ENCODE results near the gene NPFFR1.

The NPFFR1 gene

DNA sequence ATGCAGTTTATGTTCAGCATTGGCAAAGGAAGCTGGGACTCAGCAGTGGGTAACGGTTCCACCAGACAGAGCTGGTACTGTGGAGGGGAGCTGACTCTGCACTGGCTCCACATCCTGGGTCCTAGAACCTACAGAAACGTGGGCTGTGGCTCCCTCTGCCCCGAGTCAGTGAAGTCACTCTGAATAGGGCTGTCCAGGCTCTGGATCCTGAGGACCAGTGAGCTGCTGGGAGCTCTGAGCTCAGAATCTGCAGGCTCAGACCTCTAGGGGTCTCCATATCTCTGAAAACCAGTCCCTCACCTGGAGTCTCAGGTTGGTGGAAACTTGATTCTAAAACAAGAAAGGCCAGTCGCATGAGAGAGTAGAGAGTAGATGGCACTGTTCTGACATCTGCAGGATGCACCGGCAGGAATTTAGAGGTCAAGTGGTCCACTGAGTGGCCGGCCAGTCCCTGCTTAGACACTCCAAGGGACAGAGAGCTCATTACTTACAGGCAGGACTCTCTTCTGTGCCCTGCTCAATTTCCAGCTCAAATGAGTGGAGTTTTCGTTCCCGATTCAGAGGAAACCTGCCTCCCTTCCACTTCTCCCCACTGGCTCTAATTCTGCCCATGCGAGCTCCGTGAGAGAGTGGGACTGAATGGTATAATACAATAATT lies 18.6 kb downstream of the NPFFR1 start:
- no peak overlapping the region for H3K18ac ChIP-seq (ENCODE audit: low read length)
- H4K91ac ChIP-seq (ENCODE audit: low read depth, low read length) = no peak overlapping the region
- no peak overlapping the region for H2AK5ac ChIP-seq (ENCODE audit: low read length)
- no peak overlapping the region for H3K14ac ChIP-seq (ENCODE audit: low read length)
- H2BK12ac ChIP-seq (ENCODE audit: low read length) = no peak overlapping the region
- DNase-seq = no peak
- no peak overlapping the region for H3K4ac ChIP-seq (ENCODE audit: low read depth, low read length)
- H2AFZ ChIP-seq (ENCODE audit: insufficient read depth, low read length, poor library complexity) = no peak overlapping the region
- no peak overlapping the region for H3K9ac ChIP-seq (ENCODE audit: low read length)
- no peaks in the 10 kb centered on the region for H3K79me2 ChIP-seq (ENCODE audit: control insufficient read depth, insufficient read depth, low read length, poor library complexity)
- no peaks in the 10 kb centered on the region for H3K36me3 ChIP-seq (ENCODE audit: control insufficient read depth in 1 of 2, insufficient read depth in 2 of 2, low read length in 2 of 2)
- no peak overlapping the region for H3K4me2 ChIP-seq (ENCODE audit: low read length)
- no peak overlapping the region for H4K12ac ChIP-seq (ENCODE audit: low read depth, low read length)
- H3K9me3 ChIP-seq (ENCODE audit: insufficient read depth, low read depth, low read length) = peaks cover 2% of the 10 kb centered on the region
- no peak overlapping the region for H2BK120ac ChIP-seq (ENCODE audit: insufficient read depth, low read length, poor library complexity)
- no peak overlapping the region for H3K23ac ChIP-seq (ENCODE audit: low read length)
- no peaks in the 10 kb centered on the region for H3K27me3 ChIP-seq (ENCODE audit: insufficient read depth, low read length)
- no peak overlapping the region for H3K27ac ChIP-seq (ENCODE audit: low read depth, low read length)
- no peaks in the 10 kb centered on the region for H3K79me1 ChIP-seq (ENCODE audit: low read length)
- WGBS (ENCODE audit: extremely low coverage, insufficient coverage, insufficient read length) = no CpG with 5 or more reads among the region's 10 CpGs
- no peaks in the 10 kb centered on the region for H3K4me1 ChIP-seq (ENCODE audit: control insufficient read depth in 1 of 2, insufficient read depth in 2 of 2, low read length in 2 of 2)
- no peak overlapping the region for H2BK5ac ChIP-seq (ENCODE audit: low read depth, low read length, poor library complexity)
- no peak overlapping the region for H4K8ac ChIP-seq (ENCODE audit: low read depth, low read length)
- H3K4me3 ChIP-seq (ENCODE audit: low read depth, low read length) = no peak overlapping the region

DNA sequence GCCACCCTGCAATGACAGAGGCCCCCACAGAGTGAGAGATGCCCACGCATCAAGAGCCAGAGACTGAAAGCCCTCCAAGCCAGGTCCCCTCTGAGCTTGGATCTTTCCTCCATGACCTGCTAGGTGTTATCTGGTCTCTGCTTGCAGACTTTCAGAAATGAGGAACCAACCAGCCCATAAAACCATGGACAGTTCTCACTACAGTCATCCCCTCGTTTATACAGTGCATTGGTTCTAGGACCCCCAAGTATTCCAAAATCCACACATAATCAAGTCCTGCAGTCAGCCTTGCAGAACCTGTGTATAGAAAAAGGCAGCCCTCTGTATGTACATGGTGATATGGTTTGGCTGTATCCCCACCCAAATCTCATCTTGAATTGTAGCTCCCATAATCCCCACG lies 23.1 kb downstream of the NPFFR1 start:
- Histone ChIP-seq H3K4me3 (ENCODE audit: low read depth, low read length) (no peak overlapping the region), H3K4ac (ENCODE audit: low read depth, low read length) (no peak overlapping the region), H3K23ac (ENCODE audit: low read length) (no peak overlapping the region), H3K9me3 (ENCODE audit: insufficient read depth, low read depth, low read length) (peaks cover 2% of the 10 kb centered on the region), H2AK5ac (ENCODE audit: low read length) (no peak overlapping the region), H4K12ac (ENCODE audit: low read depth, low read length) (no peak overlapping the region), H2BK120ac (ENCODE audit: insufficient read depth, low read length, poor library complexity) (no peak overlapping the region), H3K27me3 (ENCODE audit: insufficient read depth, low read length) (no peaks in the 10 kb centered on the region), H3K14ac (ENCODE audit: low read length) (no peak overlapping the region), H3K4me2 (ENCODE audit: low read length) (no peak overlapping the region), H4K91ac (ENCODE audit: low read depth, low read length) (no peak overlapping the region), H2AFZ (ENCODE audit: insufficient read depth, low read length, poor library complexity) (no peak overlapping the region), H3K79me1 (ENCODE audit: low read length) (no peaks in the 10 kb centered on the region), H2BK12ac (ENCODE audit: low read length) (no peak overlapping the region), H3K27ac (ENCODE audit: low read depth, low read length) (no peak overlapping the region), H3K79me2 (ENCODE audit: control insufficient read depth, insufficient read depth, low read length, poor library complexity) (no peaks in the 10 kb centered on the region), H3K4me1 (ENCODE audit: control insufficient read depth in 1 of 2, insufficient read depth in 2 of 2, low read length in 2 of 2) (no peaks in the 10 kb centered on the region), H4K8ac (ENCODE audit: low read depth, low read length) (no peak overlapping the region), H3K36me3 (ENCODE audit: control insufficient read depth in 1 of 2, insufficient read depth in 2 of 2, low read length in 2 of 2) (no peaks in the 10 kb centered on the region), H3K18ac (ENCODE audit: low read length) (no peak overlapping the region), H3K9ac (ENCODE audit: low read length) (no peak overlapping the region), H2BK5ac (ENCODE audit: low read depth, low read length, poor library complexity) (no peak overlapping the region)
- WGBS (ENCODE audit: extremely low coverage, insufficient coverage, insufficient read length) = no CpG with 5 or more reads among the region's 3 CpGs
- DNase-seq = no peak

DNA sequence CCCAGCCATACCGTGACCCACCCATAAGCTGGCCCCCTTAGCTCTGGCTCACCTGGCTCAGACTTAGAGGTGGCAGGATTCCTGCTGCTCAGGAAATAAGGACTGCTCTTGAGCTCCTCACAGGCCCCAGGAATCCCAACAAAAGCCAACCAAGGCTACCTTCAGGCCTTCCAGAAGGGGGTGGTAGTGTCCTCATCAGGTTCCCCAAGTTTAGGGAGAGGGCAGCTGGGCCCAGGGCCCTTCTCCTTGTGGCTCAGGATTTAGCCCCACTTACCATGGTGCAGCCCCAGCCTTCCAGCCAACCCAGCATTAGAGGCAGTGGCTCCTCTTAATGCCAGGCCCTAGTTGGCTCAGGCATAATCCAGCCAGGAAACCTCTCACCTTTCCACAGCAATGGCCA lies 23.5 kb downstream of the NPFFR1 start:
- no peak overlapping the region for H2AK5ac ChIP-seq (ENCODE audit: low read length)

DNA sequence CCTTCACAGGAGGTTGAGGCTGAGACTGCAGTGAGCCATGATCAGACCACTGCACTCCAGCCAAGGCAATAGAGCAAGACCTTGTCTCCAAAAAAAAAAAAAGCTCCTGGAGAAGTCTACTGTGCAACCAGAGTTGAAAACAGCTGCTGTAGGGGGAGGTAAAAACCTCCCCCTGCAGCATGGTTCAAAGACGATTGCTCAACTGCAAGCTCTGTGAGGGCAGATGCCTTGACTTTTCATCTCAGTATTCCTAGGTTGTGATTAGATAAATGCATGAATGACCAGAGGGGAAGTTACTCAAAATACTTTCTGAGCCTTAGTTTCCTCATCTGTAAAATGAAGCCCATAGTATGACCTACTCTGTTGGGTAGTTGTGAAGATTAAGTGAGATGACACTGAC lies 25.6 kb downstream of the NPFFR1 start:
- Histone ChIP-seq H3K4ac (ENCODE audit: low read depth, low read length) (no peak overlapping the region), H2AK5ac (ENCODE audit: low read length) (no peak overlapping the region), H3K23ac (ENCODE audit: low read length) (no peak overlapping the region), H3K18ac (ENCODE audit: low read length) (no peak overlapping the region), H4K91ac (ENCODE audit: low read depth, low read length) (no peak overlapping the region), H2AFZ (ENCODE audit: insufficient read depth, low read length, poor library complexity) (no peak overlapping the region), H4K12ac (ENCODE audit: low read depth, low read length) (no peak overlapping the region), H3K9ac (ENCODE audit: low read length) (no peak overlapping the region), H3K4me1 (ENCODE audit: control insufficient read depth in 1 of 2, insufficient read depth in 2 of 2, low read length in 2 of 2) (no peaks in the 10 kb centered on the region), H3K9me3 (ENCODE audit: insufficient read depth, low read depth, low read length) (no peaks in the 10 kb centered on the region), H4K8ac (ENCODE audit: low read depth, low read length) (no peak overlapping the region), H3K27ac (ENCODE audit: low read depth, low read length) (no peak overlapping the region), H2BK120ac (ENCODE audit: insufficient read depth, low read length, poor library complexity) (no peak overlapping the region), H3K79me2 (ENCODE audit: control insufficient read depth, insufficient read depth, low read length, poor library complexity) (no peaks in the 10 kb centered on the region), H2BK5ac (ENCODE audit: low read depth, low read length, poor library complexity) (no peak overlapping the region), H2BK12ac (ENCODE audit: low read length) (no peak overlapping the region), H3K36me3 (ENCODE audit: control insufficient read depth in 1 of 2, insufficient read depth in 2 of 2, low read length in 2 of 2) (no peaks in the 10 kb centered on the region), H3K79me1 (ENCODE audit: low read length) (no peaks in the 10 kb centered on the region), H3K27me3 (ENCODE audit: insufficient read depth, low read length) (no peaks in the 10 kb centered on the region), H3K4me3 (ENCODE audit: low read depth, low read length) (no peak overlapping the region), H3K14ac (ENCODE audit: low read length) (no peak overlapping the region), H3K4me2 (ENCODE audit: low read length) (no peak overlapping the region)
- DNase-seq = peak; percentile 42 to 68
- WGBS (ENCODE audit: extremely low coverage, insufficient coverage, insufficient read length) = no CpG with 5 or more reads among the region's 1 CpG

More for the DNA sequence above, 23.5 kb downstream of the NPFFR1 start:
- no peak overlapping the region for H3K23ac ChIP-seq (ENCODE audit: low read length)
- no peaks in the 10 kb centered on the region for H3K79me1 ChIP-seq (ENCODE audit: low read length)
- no peak overlapping the region for H3K4me3 ChIP-seq (ENCODE audit: low read depth, low read length)
- no peak overlapping the region for H2BK12ac ChIP-seq (ENCODE audit: low read length)
- WGBS (ENCODE audit: extremely low coverage, insufficient coverage, insufficient read length) = no CpG with 5 or more reads among the region's 1 CpG
- no peaks in the 10 kb centered on the region for H3K4me1 ChIP-seq (ENCODE audit: control insufficient read depth in 1 of 2, insufficient read depth in 2 of 2, low read length in 2 of 2)
- no peak overlapping the region for H2AFZ ChIP-seq (ENCODE audit: insufficient read depth, low read length, poor library complexity)
- no peaks in the 10 kb centered on the region for H3K27me3 ChIP-seq (ENCODE audit: insufficient read depth, low read length)
- no peak overlapping the region for H3K14ac ChIP-seq (ENCODE audit: low read length)
- H2BK120ac ChIP-seq (ENCODE audit: insufficient read depth, low read length, poor library complexity) = no peak overlapping the region
- H3K79me2 ChIP-seq (ENCODE audit: control insufficient read depth, insufficient read depth, low read length, poor library complexity) = no peaks in the 10 kb centered on the region
- H3K9ac ChIP-seq (ENCODE audit: low read length) = no peak overlapping the region
- no peak overlapping the region for H3K27ac ChIP-seq (ENCODE audit: low read depth, low read length)
- H3K4me2 ChIP-seq (ENCODE audit: low read length) = no peak overlapping the region
- H3K36me3 ChIP-seq (ENCODE audit: control insufficient read depth in 1 of 2, insufficient read depth in 2 of 2, low read length in 2 of 2) = no peaks in the 10 kb centered on the region
- no peak overlapping the region for H4K91ac ChIP-seq (ENCODE audit: low read depth, low read length)
- no peak overlapping the region for H2BK5ac ChIP-seq (ENCODE audit: low read depth, low read length, poor library complexity)
- H3K4ac ChIP-seq (ENCODE audit: low read depth, low read length) = no peak overlapping the region
- H4K8ac ChIP-seq (ENCODE audit: low read depth, low read length) = no peak overlapping the region
- H3K18ac ChIP-seq (ENCODE audit: low read length) = no peak overlapping the region
- H4K12ac ChIP-seq (ENCODE audit: low read depth, low read length) = no peak overlapping the region
- DNase-seq = no peak
- peaks cover under 1% of the 10 kb centered on the region for H3K9me3 ChIP-seq (ENCODE audit: insufficient read depth, low read depth, low read length)
